Daoy (cell line): Measurements from ENCODE around the gene LRRC4C. TPM values are rescaled to one million over a fixed set of nuclear protein-coding genes. Genes with fewer than 3 reads are reported as not detected.
"Not testable (repeated sequence)": the region's sequence is repeated elsewhere in the genome, so short reads cannot be mapped to it uniquely, and the experiment has no call there.

Experiments used
- DNase-seq: peaks from one replicate; pipeline ENCODE4 v3.0.0-alpha.2; 2015; ENCODE audit warnings: low read depth
- total RNA-seq: library from RNA; depleted of rRNA; stranded (reverse); fragments of >200 nt; shearing (Covaris generic); gene quantifications from 2 replicates; pipeline ENCODE4 v1.2.3, GENCODE V29; 2014

LRRC4C gene
- total RNA-seq, 1 experiment from 2014 or later: not detected

- no peak for DNase-seq
These were observed 582.2 kb downstream of the LRRC4C start for GRCh38 chr11:40877256-40877655.

- no peak for DNase-seq
These were observed 591.3 kb downstream of the LRRC4C start for GRCh38 chr11:40867991-40868632.

GRCh38 chr11:40857754-40858153, 601.7 kb downstream of the LRRC4C start:
- not testable (repeated sequence) for DNase-seq

- no peak for DNase-seq
These were observed 616.6 kb downstream of the LRRC4C start for GRCh38 chr11:40842750-40843339.

- no peak for DNase-seq
These were observed 618.2 kb downstream of the LRRC4C start for GRCh38 chr11:40841231-40841630.

DNA sequence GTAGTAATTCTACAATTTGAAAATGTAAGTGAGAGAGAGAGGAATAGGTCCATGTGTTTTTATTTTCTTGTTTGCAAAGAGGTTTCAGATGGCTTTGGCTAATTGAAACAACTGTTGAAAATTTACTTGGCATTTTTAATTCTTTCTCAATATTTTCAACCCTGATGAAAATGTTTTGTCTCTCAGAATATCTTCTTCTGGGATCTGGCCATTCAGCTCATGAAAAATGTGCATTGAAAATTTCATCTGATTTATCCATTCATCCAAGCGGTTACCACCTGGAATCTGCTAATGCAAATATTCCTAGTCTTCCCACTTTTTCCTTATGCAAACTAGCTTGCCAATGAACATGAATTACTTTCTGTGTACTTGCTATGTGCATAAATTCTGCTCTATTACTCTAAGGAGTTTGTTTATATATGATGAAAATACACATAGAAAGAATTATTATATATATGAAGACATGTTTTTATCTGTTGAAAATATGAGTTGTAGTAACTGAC, 621.2 kb downstream of the LRRC4C start:
- DNase-seq: no peak

DNA sequence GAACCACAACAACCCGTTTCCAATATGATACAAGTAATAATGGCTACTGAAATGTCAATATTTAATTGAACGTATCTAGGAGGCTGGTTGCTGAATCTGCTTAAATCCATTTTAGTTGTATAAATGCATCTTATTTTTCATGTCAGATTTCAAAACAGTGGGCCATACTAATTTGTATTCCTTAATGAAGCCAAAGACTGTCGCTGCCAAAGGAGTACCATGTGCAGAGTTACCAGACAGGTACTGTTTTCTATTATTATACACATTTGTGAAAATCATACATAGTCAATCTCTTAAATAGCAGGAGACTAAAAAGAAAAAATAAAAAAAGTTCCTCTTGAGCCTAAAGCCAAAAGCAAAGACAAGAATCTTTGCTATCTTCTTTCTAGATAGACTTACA, 632.3 kb downstream of the LRRC4C start:
- no peak for DNase-seq

DNA sequence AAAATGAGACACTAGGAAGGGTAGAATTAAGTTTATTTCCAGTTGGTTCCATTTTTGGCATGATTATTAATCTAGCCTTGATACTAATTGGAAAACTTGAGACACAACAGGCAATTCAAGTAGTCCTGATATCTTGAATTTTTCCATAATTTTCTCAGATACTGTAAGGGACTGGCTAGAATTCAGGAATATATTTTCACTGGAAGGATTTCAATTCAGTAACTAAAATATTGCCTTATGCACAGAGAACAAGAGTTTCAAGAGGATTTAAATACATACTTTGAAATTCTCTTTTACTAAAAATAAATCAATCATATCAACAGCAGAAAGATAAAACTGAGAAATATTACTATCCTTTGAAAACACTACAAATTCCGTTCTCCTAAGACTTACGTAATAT, 632.9 kb downstream of the LRRC4C start:
- DNase-seq: no peak

DNA sequence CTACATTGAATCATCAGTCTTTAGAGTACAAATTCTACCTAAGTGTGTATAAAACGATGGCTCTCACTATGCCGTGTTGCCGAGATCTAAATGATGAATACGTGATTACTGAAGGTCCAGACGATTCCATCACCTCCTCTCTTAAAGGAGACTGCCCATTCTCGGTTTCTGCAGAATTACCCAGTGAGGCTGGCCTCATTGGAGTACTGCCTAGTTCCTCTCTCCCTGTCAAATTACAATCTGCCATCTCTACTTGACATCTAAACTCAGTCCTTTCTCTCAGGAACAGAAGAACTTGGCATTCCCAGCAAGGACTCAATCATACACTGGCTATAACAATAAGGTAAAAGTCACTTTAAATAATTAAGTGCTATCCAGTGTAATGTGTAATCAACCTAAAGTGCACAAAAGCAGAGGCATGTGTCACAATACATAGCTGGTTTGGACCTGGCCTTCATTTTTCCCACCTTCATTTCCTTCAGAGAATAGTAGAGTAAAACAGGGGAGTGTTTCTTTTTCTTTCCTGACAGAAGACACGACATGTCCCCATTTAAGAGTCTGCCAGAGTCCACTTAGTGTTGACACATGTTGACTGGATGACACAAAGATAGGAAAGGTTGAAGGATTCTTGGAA, 634.1 kb downstream of the LRRC4C start:
- no peak for DNase-seq

DNA sequence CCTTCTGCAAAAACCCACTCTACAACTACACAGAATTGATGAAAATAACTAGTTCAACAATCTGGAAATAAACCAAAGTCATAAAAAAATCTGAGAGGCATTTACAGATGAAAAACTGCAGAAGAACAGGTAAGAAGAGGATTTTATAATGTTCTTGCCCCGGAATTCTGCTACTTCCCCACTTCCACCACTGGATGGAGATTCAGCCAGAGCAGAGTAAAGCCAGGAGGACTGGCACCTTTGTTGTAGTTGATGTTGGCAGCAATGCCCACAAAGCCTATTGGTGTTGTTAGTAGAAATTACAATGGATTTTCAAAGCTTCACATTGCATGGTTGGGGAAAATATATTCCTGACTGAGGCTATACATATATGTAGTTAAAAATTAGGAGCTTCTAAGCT, 640.2 kb downstream of the LRRC4C start:
- DNase-seq: no peak

DNA sequence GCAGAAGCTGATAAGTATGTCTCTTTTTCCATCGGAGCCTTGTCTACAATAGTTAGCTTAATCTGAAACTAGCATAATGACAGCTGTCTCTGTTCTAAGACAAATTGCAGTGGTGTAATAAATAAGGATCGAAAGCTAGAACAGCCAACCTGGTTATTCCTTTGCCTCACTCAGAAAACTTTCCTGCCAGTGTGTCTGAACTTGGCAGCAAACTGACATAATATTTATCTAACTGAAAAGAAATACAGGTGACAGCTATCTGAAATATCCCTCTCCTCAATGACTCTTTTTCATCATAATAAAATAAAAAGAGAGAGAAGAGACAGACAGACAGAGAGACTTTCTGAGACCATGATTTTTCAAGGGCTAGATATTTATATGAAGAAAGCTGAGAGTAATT, 642.5 kb downstream of the LRRC4C start:
- no peak for DNase-seq

GRCh38 chr11:40797981-40798380, 661.5 kb downstream of the LRRC4C start:
- no peak for DNase-seq

GRCh38 chr11:40787224-40787623, 672.2 kb downstream of the LRRC4C start:
- DNase-seq: no peak

- DNase-seq: no peak
These were observed 696.4 kb downstream of the LRRC4C start for GRCh38 chr11:40763046-40763445.

GRCh38 chr11:40759341-40759740, 700.1 kb downstream of the LRRC4C start:
- no peak for DNase-seq

- no peak for DNase-seq
These were observed 705.2 kb downstream of the LRRC4C start for GRCh38 chr11:40754297-40754696.

GRCh38 chr11:40746282-40746681, 713.2 kb downstream of the LRRC4C start:
- DNase-seq: no peak

GRCh38 chr11:40732132-40732531, 727.3 kb downstream of the LRRC4C start:
- no peak for DNase-seq

- DNase-seq: peak; percentile 1
These were observed 737.2 kb downstream of the LRRC4C start for GRCh38 chr11:40722179-40722795.

- DNase-seq: no peak
These were observed 742.9 kb downstream of the LRRC4C start for GRCh38 chr11:40716344-40717130.

DNA sequence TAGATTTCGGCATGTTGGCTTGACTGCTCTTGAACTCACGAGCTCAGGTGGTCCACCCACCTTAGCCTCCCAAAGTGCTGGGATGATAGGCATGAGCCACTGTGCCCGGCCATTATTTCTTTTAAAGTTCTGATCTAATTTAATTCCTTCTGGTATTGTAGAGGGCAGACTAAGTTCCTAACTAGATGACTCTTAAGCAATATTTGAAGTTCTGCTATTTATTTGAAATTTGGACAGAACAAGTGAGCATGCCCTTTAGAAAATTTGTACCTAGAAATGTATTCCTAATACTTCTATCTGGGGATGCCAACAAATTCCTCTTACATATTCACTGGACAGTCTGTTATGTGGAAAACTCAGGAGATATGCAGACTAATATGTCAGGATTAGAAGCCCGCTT, 746.4 kb downstream of the LRRC4C start:
- no peak for DNase-seq

GRCh38 chr11:40701027-40701426, 758.4 kb downstream of the LRRC4C start:
- no peak for DNase-seq
